Measurements from ENCODE around the gene VSIG8.

- TF ChIP-seq POLR2A (IDR thresholded peaks at IDR 0.05) = no peak
- TF ChIP-seq POLR2AphosphoS5 (IDR thresholded peaks at IDR 0.05) = no peak
- TF ChIP-seq, protein P1, sequence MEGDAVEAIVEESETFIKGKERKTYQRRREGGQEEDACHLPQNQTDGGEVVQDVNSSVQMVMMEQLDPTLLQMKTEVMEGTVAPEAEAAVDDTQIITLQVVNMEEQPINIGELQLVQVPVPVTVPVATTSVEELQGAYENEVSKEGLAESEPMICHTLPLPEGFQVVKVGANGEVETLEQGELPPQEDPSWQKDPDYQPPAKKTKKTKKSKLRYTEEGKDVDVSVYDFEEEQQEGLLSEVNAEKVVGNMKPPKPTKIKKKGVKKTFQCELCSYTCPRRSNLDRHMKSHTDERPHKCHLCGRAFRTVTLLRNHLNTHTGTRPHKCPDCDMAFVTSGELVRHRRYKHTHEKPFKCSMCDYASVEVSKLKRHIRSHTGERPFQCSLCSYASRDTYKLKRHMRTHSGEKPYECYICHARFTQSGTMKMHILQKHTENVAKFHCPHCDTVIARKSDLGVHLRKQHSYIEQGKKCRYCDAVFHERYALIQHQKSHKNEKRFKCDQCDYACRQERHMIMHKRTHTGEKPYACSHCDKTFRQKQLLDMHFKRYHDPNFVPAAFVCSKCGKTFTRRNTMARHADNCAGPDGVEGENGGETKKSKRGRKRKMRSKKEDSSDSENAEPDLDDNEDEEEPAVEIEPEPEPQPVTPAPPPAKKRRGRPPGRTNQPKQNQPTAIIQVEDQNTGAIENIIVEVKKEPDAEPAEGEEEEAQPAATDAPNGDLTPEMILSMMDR (IDR thresholded peaks at IDR 0.05) = no peak
Observed at GRCh38 chr1:159882527-159882862, 20.0 kb upstream of the VSIG8 start.
